Measurements from ENCODE around the gene RBFOX2. TPM values are rescaled to one million over a fixed set of nuclear protein-coding genes. Genes with fewer than 3 reads are reported as not detected.

The RBFOX2 gene
- total and polyA plus RNA-seq, 2 of the 13 experiments (the other 11 are each of a cell fraction or from before 2014, with no cell fraction given), result 37.3 to 40.4 TPM

GRCh38 chr22:35824256-35824655, 204.4 kb downstream of the RBFOX2 start (continued):
- TF ChIP-seq, protein P1, sequence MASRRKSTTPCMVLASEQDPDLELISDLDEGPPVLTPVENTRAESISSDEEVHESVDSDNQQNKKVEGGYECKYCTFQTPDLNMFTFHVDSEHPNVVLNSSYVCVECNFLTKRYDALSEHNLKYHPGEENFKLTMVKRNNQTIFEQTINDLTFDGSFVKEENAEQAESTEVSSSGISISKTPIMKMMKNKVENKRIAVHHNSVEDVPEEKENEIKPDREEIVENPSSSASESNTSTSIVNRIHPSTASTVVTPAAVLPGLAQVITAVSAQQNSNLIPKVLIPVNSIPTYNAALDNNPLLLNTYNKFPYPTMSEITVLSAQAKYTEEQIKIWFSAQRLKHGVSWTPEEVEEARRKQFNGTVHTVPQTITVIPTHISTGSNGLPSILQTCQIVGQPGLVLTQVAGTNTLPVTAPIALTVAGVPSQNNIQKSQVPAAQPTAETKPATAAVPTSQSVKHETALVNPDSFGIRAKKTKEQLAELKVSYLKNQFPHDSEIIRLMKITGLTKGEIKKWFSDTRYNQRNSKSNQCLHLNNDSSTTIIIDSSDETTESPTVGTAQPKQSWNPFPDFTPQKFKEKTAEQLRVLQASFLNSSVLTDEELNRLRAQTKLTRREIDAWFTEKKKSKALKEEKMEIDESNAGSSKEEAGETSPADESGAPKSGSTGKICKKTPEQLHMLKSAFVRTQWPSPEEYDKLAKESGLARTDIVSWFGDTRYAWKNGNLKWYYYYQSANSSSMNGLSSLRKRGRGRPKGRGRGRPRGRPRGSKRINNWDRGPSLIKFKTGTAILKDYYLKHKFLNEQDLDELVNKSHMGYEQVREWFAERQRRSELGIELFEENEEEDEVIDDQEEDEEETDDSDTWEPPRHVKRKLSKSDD (CRISPR knock-in tag; IDR thresholded peaks at IDR 0.05; ENCODE audit: low read depth), result no peak
- no peak for TF ChIP-seq RBFOX2 (IDR thresholded peaks at IDR 0.05; ENCODE audit: low read depth, low read length)
- TF ChIP-seq, protein P2, sequence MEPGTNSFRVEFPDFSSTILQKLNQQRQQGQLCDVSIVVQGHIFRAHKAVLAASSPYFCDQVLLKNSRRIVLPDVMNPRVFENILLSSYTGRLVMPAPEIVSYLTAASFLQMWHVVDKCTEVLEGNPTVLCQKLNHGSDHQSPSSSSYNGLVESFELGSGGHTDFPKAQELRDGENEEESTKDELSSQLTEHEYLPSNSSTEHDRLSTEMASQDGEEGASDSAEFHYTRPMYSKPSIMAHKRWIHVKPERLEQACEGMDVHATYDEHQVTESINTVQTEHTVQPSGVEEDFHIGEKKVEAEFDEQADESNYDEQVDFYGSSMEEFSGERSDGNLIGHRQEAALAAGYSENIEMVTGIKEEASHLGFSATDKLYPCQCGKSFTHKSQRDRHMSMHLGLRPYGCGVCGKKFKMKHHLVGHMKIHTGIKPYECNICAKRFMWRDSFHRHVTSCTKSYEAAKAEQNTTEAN (CRISPR knock-in tag; conservative IDR thresholded peaks at IDR 0.05), result no peak
- TF ChIP-seq SP5 (CRISPR knock-in tag; IDR thresholded peaks at IDR 0.05; ENCODE audit: borderline replicate concordance, low read depth), result no peak
- TF ChIP-seq ZMYM2 (CRISPR knock-in tag; IDR thresholded peaks at IDR 0.05), result no peak
- no peak for TF ChIP-seq PAX8 (CRISPR knock-in tag; IDR thresholded peaks at IDR 0.05; ENCODE audit: borderline replicate concordance)
- TF ChIP-seq ZBTB2 (CRISPR knock-in tag; IDR thresholded peaks at IDR 0.05; ENCODE audit: low read depth), result no peak
- TF ChIP-seq, protein P3, sequence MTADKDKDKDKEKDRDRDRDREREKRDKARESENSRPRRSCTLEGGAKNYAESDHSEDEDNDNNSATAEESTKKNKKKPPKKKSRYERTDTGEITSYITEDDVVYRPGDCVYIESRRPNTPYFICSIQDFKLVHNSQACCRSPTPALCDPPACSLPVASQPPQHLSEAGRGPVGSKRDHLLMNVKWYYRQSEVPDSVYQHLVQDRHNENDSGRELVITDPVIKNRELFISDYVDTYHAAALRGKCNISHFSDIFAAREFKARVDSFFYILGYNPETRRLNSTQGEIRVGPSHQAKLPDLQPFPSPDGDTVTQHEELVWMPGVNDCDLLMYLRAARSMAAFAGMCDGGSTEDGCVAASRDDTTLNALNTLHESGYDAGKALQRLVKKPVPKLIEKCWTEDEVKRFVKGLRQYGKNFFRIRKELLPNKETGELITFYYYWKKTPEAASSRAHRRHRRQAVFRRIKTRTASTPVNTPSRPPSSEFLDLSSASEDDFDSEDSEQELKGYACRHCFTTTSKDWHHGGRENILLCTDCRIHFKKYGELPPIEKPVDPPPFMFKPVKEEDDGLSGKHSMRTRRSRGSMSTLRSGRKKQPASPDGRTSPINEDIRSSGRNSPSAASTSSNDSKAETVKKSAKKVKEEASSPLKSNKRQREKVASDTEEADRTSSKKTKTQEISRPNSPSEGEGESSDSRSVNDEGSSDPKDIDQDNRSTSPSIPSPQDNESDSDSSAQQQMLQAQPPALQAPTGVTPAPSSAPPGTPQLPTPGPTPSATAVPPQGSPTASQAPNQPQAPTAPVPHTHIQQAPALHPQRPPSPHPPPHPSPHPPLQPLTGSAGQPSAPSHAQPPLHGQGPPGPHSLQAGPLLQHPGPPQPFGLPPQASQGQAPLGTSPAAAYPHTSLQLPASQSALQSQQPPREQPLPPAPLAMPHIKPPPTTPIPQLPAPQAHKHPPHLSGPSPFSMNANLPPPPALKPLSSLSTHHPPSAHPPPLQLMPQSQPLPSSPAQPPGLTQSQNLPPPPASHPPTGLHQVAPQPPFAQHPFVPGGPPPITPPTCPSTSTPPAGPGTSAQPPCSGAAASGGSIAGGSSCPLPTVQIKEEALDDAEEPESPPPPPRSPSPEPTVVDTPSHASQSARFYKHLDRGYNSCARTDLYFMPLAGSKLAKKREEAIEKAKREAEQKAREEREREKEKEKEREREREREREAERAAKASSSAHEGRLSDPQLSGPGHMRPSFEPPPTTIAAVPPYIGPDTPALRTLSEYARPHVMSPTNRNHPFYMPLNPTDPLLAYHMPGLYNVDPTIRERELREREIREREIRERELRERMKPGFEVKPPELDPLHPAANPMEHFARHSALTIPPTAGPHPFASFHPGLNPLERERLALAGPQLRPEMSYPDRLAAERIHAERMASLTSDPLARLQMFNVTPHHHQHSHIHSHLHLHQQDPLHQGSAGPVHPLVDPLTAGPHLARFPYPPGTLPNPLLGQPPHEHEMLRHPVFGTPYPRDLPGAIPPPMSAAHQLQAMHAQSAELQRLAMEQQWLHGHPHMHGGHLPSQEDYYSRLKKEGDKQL (CRISPR knock-in tag; IDR thresholded peaks at IDR 0.05; ENCODE audit: low read depth), result no peak; the same call in 1 of the 2 replicates
- TF ChIP-seq, protein P4, sequence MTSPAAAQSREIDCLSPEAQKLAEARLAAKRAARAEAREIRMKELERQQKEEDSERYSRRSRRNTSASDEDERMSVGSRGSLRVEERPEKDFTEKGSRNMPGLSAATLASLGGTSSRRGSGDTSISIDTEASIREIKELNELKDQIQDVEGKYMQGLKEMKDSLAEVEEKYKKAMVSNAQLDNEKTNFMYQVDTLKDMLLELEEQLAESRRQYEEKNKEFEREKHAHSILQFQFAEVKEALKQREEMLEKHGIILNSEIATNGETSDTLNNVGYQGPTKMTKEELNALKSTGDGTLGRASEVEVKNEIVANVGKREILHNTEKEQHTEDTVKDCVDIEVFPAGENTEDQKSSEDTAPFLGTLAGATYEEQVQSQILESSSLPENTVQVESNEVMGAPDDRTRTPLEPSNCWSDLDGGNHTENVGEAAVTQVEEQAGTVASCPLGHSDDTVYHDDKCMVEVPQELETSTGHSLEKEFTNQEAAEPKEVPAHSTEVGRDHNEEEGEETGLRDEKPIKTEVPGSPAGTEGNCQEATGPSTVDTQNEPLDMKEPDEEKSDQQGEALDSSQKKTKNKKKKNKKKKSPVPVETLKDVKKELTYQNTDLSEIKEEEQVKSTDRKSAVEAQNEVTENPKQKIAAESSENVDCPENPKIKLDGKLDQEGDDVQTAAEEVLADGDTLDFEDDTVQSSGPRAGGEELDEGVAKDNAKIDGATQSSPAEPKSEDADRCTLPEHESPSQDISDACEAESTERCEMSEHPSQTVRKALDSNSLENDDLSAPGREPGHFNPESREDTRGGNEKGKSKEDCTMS (CRISPR knock-in tag; conservative IDR thresholded peaks at IDR 0.05), result no peak
- no peak for TF ChIP-seq GZF1 (CRISPR knock-in tag; IDR thresholded peaks at IDR 0.05)
- no peak for TF ChIP-seq PBX3 (CRISPR knock-in tag; IDR thresholded peaks at IDR 0.05; ENCODE audit: borderline replicate concordance)
- TF ChIP-seq THRA (CRISPR knock-in tag; IDR thresholded peaks at IDR 0.05; ENCODE audit: borderline replicate concordance), result peak; percentile 67; the same call in 1 of the 2 replicates
